H54 (cell line): Measurements from ENCODE around the gene ACKR3.

Source experiments
- DNase-seq: peaks from one replicate; pipeline ENCODE4 v3.0.0; 2011; ENCODE audit warnings: low spot score, mixed read lengths; ENCODE audit not compliant: insufficient read length
- FAIRE-seq: peaks from 3 replicates; lab custom pipeline; 2011; peaks lifted over from hg19 to GRCh38; lab: Jason Lieb, UNC
- POLR2A ChIP-seq: IDR thresholded peaks from 2 replicates; pipeline ENCODE4 v1.6.1; 2011; ENCODE audit warnings: low read depth, mild to moderate bottlenecking, low read length

The ACKR3 gene

GRCh38 chr2:236544362-236544761 is 25.3 kb upstream of the ACKR3 start:
- TF ChIP-seq POLR2A: no peak
- FAIRE-seq (no peak), DNase-seq (no peak)

- no peak for FAIRE-seq
Observed at GRCh38 chr2:236545248-236545658, 24.4 kb upstream of the ACKR3 start.

DNA sequence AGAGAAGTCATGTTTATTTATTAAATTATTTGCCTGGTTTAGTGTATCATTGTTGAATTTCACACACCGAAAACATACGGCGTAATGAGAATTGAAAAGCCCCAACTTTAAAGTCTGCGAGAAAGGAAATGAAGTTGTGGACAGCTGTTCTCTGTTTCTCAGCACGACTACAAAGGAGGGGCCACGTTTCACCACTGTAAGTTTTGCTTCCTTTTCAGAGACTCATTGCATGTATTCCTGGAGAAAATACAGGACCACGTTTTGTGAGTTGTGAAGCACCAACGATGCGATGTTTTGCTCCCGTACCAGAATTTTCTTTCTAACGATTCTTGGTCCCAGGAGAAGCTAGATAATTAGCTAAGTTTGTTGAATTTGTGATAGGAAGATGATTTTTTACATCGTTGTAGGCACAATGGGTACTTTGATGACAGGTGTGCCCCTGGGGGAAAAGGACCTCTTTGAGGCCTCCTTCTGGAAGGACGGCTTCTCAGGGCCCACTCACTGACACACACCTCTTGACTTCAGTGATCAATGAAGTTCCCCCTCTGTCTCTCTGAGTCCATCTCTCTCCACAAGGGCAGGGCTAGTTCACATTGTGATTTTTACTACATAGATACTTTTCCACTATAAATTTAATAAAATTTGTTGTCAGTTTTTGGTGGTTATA is 23.7 kb upstream of the ACKR3 start:
- TF ChIP-seq POLR2A: no peak
- FAIRE-seq (no peak), DNase-seq (no peak)

More at GRCh38 chr2:236545248-236545658, 24.4 kb upstream of the ACKR3 start:
- TF ChIP-seq POLR2A: no peak
- DNase-seq: no peak

- DNase-seq (no peak), FAIRE-seq (no peak)
- TF ChIP-seq POLR2A: no peak
Observed at GRCh38 chr2:236546561-236547002, 23.0 kb upstream of the ACKR3 start.

DNA sequence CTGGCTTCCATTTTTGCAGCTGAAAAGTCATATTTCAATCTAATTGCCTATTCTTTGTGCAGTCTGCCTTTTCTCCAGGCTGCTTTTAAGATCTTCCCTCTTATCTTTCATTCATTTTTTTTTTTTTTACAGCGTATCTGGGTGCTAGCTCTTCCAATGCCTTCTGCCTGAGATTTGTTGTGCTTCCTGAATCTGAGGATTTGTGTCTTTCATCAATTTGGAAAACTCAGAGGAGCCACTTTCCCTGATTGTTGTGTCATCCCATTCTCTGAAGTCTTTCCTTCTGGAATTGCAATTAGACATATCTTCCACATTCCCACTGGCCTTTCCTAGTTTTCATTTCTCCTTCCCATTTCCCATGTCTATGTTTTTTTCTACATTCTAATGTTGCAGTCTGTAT is 21.9 kb upstream of the ACKR3 start:
- TF ChIP-seq POLR2A: no peak
- DNase-seq (no peak), FAIRE-seq (no peak)

DNA sequence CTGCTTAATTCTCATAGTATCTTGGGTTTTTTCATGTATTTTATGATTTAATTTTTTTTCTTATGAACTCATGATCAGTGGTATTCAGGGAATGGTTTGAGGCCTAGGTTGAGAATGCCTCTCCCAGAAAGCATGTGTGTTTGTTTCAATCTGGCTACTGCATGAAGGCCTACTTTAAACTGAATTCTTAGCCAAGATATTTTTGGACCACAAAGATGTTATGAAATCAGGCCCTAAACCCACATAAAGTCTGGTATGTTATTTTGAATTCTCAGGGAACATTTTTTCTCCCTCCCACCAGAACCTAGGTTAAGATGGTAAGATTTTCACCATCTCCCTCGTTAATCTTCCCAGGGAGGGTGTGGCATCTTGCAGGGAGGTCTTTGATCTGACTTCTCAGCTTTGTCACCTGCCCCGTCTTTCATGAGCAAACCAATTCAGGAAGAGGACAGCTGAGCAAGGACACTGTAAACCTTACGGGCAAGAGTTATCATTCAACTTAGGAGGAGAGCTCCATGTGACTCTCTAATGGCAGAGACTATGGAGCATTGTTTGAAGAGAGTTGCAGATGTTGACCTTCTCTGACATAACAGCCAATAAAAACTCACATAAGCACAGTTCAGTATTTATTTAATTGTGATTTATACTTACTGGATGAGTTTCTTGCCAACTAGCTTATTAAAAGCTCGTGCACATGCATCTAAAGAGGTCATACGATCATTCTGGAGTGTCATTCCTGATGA is 21.3 kb upstream of the ACKR3 start:
- no peak for FAIRE-seq
- DNase-seq: no peak
- TF ChIP-seq POLR2A: no peak

DNA sequence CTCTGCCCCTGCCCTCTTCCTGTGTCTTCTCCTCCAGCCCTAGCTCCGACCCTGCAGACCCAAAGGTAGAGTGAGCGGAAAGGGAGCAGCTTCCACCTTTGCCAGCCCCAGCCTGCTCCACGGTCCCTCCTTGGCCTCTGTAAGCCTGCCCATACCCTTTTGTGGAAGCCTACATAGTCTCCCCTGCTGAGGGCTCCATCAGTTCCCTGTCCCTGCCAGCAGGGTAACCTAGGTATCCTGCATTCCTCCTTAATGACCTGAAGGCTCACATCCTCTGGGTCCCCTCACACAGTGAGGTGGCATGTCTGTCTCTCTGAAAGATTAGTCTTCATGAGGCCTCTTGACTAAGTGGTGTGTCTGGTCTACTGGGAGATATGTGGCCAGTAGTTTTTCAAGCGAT is 20.5 kb upstream of the ACKR3 start:
- TF ChIP-seq POLR2A: no peak
- FAIRE-seq (no peak), DNase-seq (no peak)

- FAIRE-seq (no peak), DNase-seq (no peak)
- TF ChIP-seq POLR2A: no peak
Observed at GRCh38 chr2:236550290-236550689, 19.3 kb upstream of the ACKR3 start.

DNA sequence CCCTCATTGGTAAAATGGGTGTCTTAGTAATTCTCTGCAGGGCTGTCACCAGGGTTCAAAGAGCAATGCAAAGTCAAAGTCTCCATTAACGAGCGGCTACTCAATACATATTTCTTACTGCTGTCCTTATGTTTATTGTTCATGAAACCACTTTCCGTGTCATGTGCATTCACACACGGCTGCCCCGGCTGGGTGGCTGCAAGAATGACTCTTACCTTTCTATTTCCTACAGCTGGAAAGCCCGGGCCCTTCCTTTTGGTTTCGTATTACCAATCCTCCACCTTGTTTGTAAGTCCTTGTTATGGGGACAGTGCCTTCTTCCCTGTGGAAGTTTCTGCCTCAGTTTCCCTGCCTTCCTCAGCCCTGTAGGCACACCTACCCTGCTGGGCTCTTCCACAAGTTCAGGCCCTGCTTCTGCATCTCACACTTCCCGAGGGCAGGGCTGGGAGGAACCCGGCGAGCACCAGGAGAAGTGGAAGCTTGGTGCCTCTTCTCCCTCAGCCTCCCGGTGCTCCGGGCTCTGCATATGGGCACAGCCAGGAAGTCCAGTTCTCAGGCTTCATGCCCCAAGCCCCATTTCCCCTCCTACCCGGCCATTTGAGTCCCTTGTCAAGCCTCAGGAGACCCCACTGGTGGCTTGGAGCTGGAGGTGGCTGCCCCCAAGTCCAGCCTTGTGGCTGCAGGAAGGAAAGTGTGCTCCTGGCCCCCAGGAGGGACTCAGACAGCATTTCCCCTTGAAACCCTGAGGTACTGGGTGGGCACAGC is 18.7 kb upstream of the ACKR3 start:
- FAIRE-seq (no peak), DNase-seq (no peak)
- no peak for TF ChIP-seq POLR2A

- TF ChIP-seq POLR2A: no peak
- DNase-seq (no peak), FAIRE-seq (no peak)
Observed at GRCh38 chr2:236551471-236552211, 18.0 kb upstream of the ACKR3 start.

DNA sequence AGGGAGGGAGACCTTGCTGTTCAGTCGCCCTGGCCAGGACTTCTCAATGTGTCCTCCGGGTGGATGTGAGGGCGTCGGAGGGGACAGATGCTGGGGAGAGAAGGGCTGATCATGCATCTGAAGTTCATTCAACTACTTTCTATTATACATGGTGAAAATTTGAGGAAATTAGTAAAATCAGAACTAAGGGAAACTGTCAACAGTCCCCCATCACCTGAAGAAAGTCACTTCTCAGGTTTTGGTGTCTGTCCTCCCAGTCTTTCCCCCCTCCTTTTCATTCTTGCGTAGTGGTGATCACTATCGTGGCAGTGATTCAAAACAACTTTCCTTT is 17.4 kb upstream of the ACKR3 start:
- DNase-seq: no peak
- no peak for TF ChIP-seq POLR2A
- FAIRE-seq: no peak

- FAIRE-seq: no peak
- TF ChIP-seq POLR2A: no peak
- no peak for DNase-seq
Observed at GRCh38 chr2:236552581-236553363, 16.9 kb upstream of the ACKR3 start.

- no peak for DNase-seq
- no peak for FAIRE-seq
- TF ChIP-seq POLR2A: no peak
Observed at GRCh38 chr2:236553522-236553921, 16.1 kb upstream of the ACKR3 start.
